GM12878 (cell line): ENCODE measurements around the gene BRF1.

Source experiments
- BHLHE40 ChIP-seq, 2 experiments: fragments of 450-650 bp in 1 of 2; IDR thresholded peaks; 2 replicates each; pipeline ENCODE4 v1.6.1; 2011 to 2017; ENCODE audit warnings: low read depth in 2 of 2, borderline replicate concordance in 1 of 2, improper control_type of control experiment in 1 of 2, low read length in 1 of 2, mild to moderate bottlenecking in 1 of 2
- CBX3 ChIP-seq: fragments of 200-600 bp; sonication (generic); IDR thresholded peaks from 2 replicates; pipeline ENCODE4 v1.6.1; 2016; ENCODE audit warnings: low read depth, borderline replicate concordance
- CTCF ChIP-seq, 3 experiments: IDR thresholded peaks in 2 of 3; conservative IDR thresholded peaks in 1 of 3; 2 replicates each; pipeline ENCODE4 v1.5.1; 2011; ENCODE audit warnings: low read depth in 3 of 3, low read length in 3 of 3, mild to moderate bottlenecking in 3 of 3, control low read depth in 2 of 3, moderate library complexity in 2 of 3, inconsistent platforms in 1 of 3, mixed read lengths in 1 of 3; ENCODE audit not compliant: control insufficient read depth in 2 of 3, insufficient read depth in 1 of 3; ENCODE audit errors: extremely low read depth in 1 of 3
- E2F4 ChIP-seq: IDR thresholded peaks from 2 replicates; pipeline ENCODE4 v1.6.1; 2012; ENCODE audit warnings: low read depth, low read length, improper control_type of control experiment
- EP300 ChIP-seq, 2 experiments: fragments of 150-350 bp in 1 of 2; IDR thresholded peaks; 2 replicates each; pipeline ENCODE4 v1.6.1; 2011 to 2012; ENCODE audit warnings: low read depth in 2 of 2, low read length in 2 of 2, borderline replicate concordance in 1 of 2, improper control_type of control experiment in 1 of 2, inconsistent platforms in 1 of 2; ENCODE audit not compliant: control insufficient read depth in 1 of 2
- GABPA ChIP-seq: IDR thresholded peaks from 2 replicates; pipeline ENCODE4 v1.6.1; 2014; ENCODE audit warnings: antibody characterized with exemption, low read depth, mild to moderate bottlenecking, inconsistent platforms
- POLR2AphosphoS2 ChIP-seq: IDR thresholded peaks from 2 replicates; pipeline ENCODE4 v1.6.1; 2011; ENCODE audit warnings: low read depth, mild to moderate bottlenecking, low read length, improper control_type of control experiment, moderate library complexity
- POLR2AphosphoS5 ChIP-seq: IDR thresholded peaks from 2 replicates; pipeline ENCODE4 v1.6.1; 2011; ENCODE audit warnings: mild to moderate bottlenecking, low read length, inconsistent platforms
- ZNF207 ChIP-seq: fragments of 450-650 bp; IDR thresholded peaks from 2 replicates; pipeline ENCODE4 v1.6.1; 2014; ENCODE audit warnings: antibody characterized with exemption, mild to moderate bottlenecking, borderline replicate concordance

GRCh38 chr14:105282098-105282725 is 18.6 kb downstream of the BRF1 start:
- TF ChIP-seq CTCF (IDR thresholded peaks at IDR 0.05 in 2 of 3, conservative IDR thresholded peaks at IDR 0.05 in 1 of 3; ENCODE audit: control insufficient read depth in 2 of 3, extremely low read depth in 1 of 3, insufficient read depth in 1 of 3, low read depth in 3 of 3, low read length in 3 of 3) (no peak), BHLHE40 (IDR thresholded peaks at IDR 0.05; ENCODE audit: borderline replicate concordance in 1 of 2, low read depth in 2 of 2, low read length in 1 of 2) (no peak), EP300 (IDR thresholded peaks at IDR 0.05; ENCODE audit: borderline replicate concordance in 1 of 2, control insufficient read depth in 1 of 2, low read depth in 2 of 2, low read length in 2 of 2) (no peak), GABPA (no peak), POLR2AphosphoS2 (no peak), ZNF207 (no peak), POLR2AphosphoS5 (no peak), E2F4 (no peak), CBX3 (no peak)
